HG03460 (cell line): ENCODE results near the gene KISS1.

Experiments used
- ATAC-seq: cut with Tn5 transposase; IDR thresholded peaks from one replicate; pipeline ENCODE4 v1.9.1; 2021; ENCODE audit not compliant: unreplicated experiment

KISS1 gene

GRCh38 chr1:204161609-204162493 lies 34.4 kb downstream of the KISS1 start:
- ATAC-seq, result no peak

GRCh38 chr1:204157962-204158361 lies 38.3 kb downstream of the KISS1 start:
- no peak for ATAC-seq

- no peak for ATAC-seq
These were observed 40.4 kb downstream of the KISS1 start for GRCh38 chr1:204155881-204156280.

GRCh38 chr1:204154568-204155255 lies 41.6 kb downstream of the KISS1 start:
- ATAC-seq, result no peak

GRCh38 chr1:204153667-204154066 lies 42.6 kb downstream of the KISS1 start:
- no peak for ATAC-seq

- no peak for ATAC-seq
These were observed 43.8 kb downstream of the KISS1 start for GRCh38 chr1:204152310-204153044.

GRCh38 chr1:204151552-204152309 lies 44.6 kb downstream of the KISS1 start, which contains the start of gene ETNK2:
Gene ETNK2, minus strand, starts transcription at chr1:204152044. Its CDS starts 192 bp downstream, at chr1:204151852.
- ATAC-seq, result no peak

- ATAC-seq, result no peak
These were observed 45.4 kb downstream of the KISS1 start for GRCh38 chr1:204150702-204151551.

GRCh38 chr1:204149635-204150565 lies 46.4 kb downstream of the KISS1 start:
- no peak for ATAC-seq

- no peak for ATAC-seq
These were observed 47.2 kb downstream of the KISS1 start for GRCh38 chr1:204149107-204149506.

GRCh38 chr1:204147406-204148383 lies 48.6 kb downstream of the KISS1 start:
- no peak for ATAC-seq

GRCh38 chr1:204146965-204147364 lies 49.3 kb downstream of the KISS1 start:
- ATAC-seq, result no peak

GRCh38 chr1:204146309-204146708 lies 50.0 kb downstream of the KISS1 start:
- no peak for ATAC-seq

GRCh38 chr1:204145033-204145504 lies 51.2 kb downstream of the KISS1 start:
- no peak for ATAC-seq

- no peak for ATAC-seq
These were observed 52.8 kb downstream of the KISS1 start for GRCh38 chr1:204143276-204144041.
